Activated CD4-positive, CD25-positive, alpha-beta regulatory T cell treated with anti-CD3 and anti-CD28 coated beads, Interleukin-2, amount 50 U/mL, for 72 hours (primary cell): ENCODE measurements around the gene FMNL2.
"Not testable (repeated sequence)": the region's sequence is repeated elsewhere in the genome, so short reads cannot be mapped to it uniquely, and the experiment has no call there.

Experiments used
- DNase-seq: peaks from one replicate; pipeline ENCODE4 v3.0.0; 2021

FMNL2 gene

GRCh38 chr2:152376968-152377367, 42.0 kb downstream of the FMNL2 start:
- DNase-seq: no peak

DNA sequence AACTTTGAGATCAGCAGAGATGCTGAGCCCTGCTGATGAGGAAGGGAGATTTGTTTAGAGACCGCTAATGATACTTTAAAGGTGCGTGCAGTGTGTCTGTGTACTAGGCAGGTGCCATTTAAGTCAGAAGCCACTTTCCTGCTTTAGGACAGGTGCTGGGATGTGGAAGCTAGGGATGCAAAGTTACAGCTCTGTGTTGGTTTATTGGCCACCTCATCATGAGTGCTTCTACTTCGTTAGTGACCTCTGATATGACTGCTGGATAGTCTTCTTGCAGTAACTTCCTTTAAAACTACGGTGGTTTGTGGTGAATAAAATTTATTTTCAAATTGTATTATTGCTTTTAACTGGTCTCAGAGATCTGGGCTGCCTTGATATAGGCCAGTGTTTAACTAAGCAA, 44.1 kb downstream of the FMNL2 start:
- no peak for DNase-seq

- DNase-seq: no peak
Observed at GRCh38 chr2:152380261-152381055, 45.5 kb downstream of the FMNL2 start.

- DNase-seq: no peak
Observed at GRCh38 chr2:152383702-152384101, 48.7 kb downstream of the FMNL2 start.

DNA sequence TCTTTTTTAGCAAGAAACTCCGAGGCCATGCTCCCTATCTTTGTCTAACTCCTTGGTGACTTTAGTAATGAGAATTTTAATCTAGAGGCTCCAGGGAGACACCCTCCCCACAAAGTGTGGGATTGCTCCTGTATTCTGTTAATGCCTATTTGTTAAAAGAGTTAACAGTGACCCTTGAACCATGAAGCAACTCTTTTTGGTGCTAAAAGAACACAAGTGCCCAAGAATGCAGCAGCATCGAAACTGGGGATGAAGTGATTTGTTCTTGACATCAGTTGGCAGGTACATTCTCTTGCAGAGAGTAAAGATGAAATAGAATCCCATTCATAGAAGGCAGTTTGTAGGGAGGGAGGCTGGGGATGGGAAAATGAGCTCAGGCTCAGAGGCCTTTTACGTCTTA, 50.0 kb downstream of the FMNL2 start:
- no peak for DNase-seq

DNA sequence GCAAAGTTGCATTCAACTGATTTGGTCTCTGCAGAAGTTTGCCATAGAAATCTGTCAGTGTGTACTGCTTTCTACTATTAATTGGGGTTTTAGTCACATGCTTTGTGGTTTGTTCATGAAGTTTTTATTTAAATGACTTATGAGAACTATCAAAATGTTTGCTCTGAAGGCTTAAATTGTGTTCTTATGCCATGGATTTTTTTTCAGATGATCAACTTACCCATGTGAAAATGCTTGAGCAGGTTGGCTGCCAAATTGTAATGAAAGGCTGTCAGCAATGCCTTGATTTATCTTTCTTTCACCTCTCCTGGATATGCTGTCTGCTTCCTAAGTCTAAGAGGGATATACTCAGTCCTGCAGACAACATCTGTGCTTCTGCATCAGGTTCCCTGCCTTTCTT, 50.7 kb downstream of the FMNL2 start:
- DNase-seq: no peak

DNA sequence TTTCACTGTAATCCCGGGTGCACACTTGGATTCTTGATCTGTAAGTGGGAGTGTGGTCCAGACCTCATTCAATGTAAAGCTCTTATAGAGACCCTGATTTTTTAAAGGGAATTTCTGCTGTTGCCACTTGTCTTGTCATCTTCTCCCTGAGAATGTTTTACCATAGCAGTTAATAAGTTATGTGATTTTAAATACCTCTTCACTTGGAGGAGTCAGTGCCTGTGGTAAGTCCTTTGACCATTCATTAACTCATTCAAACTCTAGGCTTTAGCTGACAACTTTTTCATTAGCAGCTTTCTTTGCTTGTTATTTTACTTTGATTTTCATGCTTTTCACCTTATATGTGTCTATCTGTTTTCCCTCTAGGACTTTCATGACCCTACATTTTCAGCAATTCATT, 51.3 kb downstream of the FMNL2 start:
- no peak for DNase-seq

GRCh38 chr2:152387041-152387440, 52.1 kb downstream of the FMNL2 start:
- no peak for DNase-seq

DNA sequence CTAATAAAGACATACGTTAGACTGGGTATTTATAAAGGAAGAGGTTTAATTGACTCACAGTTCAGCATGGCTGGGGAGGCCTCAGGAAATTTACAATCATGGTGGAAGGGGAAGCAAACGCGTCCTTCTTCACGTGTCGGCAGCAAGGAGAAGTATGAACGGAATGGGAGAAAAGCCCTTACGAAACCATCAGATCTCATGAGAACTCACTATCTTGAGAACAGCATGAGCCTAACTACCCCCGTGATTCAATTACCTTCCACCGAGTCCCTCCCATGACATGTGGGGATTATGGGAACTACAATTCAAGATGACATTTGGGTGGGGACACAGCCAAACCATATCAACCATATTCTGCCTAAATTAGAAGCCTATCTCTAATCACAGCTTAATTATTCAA, 53.3 kb downstream of the FMNL2 start:
- DNase-seq: not testable (repeated sequence)

DNA sequence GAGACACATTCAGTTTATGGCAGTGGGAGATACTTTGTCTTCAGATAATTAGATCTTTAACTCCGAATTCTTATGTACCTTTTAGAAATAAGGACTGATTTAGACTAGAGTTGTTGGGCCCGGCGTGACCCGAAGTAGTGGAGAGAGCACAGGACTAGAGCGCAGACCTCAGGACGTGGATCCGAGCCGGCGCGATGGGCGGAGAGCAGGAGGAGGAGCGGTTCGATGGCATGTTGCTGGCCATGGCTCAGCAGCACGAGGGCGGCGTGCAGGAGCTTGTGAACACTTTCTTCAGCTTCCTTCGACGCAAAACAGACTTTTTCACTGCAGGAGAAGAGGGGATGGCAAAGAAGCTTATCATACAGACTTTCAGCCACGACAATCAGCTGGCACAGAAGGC, 54.5 kb downstream of the FMNL2 start:
- DNase-seq: no peak

DNA sequence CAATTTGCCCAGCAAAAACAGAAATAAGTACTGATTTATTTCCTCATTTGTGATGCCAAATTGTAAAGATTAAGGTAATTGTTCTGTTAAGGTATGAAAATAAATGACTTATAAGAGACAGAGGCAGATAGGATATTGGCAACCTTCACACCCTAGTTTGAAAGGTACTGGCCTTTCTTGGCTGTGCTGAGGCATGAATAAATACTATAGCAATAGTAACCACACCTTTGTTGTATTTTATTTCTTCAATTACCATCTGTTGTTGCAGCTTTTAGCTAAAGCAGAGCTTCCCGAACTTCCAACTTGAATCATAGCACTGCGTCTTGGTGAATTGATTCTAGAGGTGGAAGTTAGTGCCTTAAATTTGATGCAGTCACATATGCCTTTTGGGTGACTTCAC, 55.9 kb downstream of the FMNL2 start:
- DNase-seq: no peak

GRCh38 chr2:152391318-152391717, 56.3 kb downstream of the FMNL2 start:
- no peak for DNase-seq

- no peak for DNase-seq
Observed at GRCh38 chr2:152393377-152393776, 58.4 kb downstream of the FMNL2 start.

DNA sequence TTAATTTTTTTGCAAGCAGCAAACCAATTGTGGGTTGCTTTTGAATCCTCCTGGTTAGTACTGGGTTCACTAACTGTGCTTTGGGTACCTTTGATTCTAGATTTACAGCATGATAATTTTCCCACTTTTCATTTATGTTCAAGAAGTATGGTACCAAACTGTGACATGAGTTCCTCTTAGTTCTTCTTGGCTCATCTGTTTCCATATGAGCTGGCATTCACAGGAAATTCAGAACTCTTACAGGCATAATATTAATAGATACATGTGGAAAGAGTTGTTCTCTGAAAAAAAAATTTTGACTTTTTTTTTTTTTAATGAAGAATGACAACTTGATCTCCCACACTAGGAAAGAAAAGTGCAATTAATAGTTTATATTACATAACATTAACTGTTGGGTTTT, 59.4 kb downstream of the FMNL2 start:
- no peak for DNase-seq

DNA sequence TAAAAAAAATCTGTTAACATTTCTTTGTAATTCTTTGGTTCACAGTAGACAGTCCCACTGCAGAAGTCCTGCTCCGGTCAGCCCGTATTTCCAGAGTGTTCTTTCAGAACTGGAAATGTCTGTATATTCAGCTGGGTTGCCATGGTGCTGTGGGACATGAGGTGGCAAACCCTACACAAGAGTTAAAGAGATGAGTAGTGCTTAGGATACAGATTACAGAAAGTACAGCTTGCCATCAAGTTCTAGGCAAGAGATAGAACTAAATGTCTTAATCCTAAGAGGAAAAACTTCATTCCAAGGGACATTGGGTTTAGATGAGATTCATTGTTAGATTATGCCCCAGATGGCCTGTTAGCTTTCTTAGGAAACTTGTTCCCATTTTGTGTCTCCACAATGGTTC, 60.1 kb downstream of the FMNL2 start:
- DNase-seq: no peak

DNA sequence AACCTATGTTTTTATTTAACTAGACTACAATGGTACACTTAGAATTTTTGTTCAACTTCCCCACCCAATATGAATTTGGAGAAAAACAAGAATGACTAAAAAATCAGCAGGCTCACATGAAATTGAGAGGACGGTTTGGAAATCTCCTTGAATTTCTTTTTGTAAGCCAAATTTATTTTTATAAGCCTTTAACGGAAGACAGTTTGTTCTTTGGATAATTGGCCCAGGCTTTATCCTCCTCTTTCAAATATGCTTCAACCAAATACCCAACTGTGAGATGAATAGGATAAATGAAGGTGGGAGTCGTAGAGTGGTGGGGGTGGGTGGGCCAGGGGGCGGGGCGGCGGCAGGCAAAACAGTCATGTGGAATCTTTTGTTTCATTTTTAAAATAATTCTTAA, 60.6 kb downstream of the FMNL2 start:
- no peak for DNase-seq

- DNase-seq: no peak
Observed at GRCh38 chr2:152396051-152396511, 61.1 kb downstream of the FMNL2 start.

- DNase-seq: no peak
Observed at GRCh38 chr2:152396763-152397162, 61.8 kb downstream of the FMNL2 start.

GRCh38 chr2:152399003-152399402, 64.0 kb downstream of the FMNL2 start:
- DNase-seq: no peak

DNA sequence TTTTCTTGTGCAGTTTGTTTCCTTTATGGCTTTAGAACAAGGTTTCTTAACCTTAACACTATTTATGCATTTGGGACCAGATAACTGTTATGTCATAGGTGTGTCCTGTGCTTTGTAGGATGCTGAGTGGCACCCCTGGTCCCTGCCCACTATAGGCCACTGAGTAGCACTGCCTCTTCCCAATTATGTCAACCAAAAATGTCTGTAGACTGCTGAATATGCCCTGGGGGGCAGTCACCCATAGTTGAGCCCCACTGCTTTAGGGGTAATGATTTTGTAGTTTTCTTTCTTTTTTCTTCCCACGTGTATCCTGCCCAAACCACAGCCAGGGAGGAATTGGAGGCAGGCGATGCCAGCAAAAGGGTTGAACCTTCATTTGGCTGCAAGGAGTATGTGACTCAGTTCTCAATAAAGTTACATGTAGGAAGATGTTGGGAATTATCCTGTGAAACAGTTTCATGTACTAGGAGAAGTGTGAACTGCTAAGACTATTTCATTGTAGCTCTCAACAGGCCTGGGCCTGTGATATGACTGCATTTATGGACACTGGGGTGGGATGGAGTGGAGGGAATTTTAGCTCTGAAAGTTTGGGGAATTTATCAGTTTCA, 65.7 kb downstream of the FMNL2 start:
- DNase-seq: no peak

DNA sequence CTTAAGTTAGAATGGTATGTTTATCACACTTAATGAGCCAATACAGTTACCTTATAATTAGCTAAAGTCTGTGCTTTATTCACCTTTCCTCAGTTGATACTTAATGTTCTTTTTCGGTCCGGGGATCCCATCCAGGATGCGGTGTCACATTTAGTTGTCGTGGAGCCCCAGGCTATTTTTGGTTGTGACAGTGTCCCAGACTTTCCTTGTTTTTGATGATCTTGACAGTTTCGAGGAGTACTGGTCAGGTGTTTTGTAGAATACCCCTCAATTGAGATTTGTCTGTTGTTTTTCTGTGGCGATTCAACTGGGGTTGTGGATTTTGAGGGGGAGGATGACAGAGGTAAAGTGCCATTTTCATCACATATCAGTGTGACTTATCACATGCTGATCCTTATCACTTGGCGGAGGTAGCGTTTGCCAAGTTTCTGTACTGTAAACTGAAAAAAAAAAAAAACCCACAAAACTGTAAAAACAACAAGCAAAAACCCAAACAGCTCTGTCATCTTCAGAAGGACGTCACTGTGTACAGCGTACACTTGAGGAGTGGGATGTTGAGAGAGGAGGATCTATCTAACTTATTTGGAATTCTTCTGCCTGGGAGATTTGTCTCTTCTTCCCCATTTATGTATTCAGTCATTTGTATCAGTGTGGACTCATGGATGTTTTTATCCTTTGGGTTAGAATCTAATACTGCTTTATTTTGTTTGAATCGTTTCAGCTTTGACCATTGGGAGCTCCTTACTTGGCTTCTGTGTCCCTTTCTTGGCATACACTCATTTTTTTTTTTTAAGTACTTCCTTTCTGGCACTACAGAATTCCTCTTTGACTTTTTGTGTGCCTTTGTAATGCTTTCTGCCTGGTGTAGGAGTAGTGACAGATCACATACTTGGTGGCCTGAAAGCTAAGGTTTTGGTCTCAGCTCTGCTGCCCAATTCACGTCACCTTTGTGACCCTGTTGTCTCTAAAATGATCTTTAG, 68.1 kb downstream of the FMNL2 start:
- DNase-seq: no peak

GRCh38 chr2:152405206-152406118, 70.5 kb downstream of the FMNL2 start:
- DNase-seq: no peak
